Fibroblast of skin of left biceps (primary cell): ENCODE results near the gene MAN2A1.
A peak's percentile ranks its signal among the peaks of the same experiment; 100 is the strongest.

ENCODE experiments used
- DNase-seq, 2 experiments: peaks; one replicate each; pipeline ENCODE4 v3.0.0-alpha.2; 2013; ENCODE audit warnings: low read depth in 2 of 2

MAN2A1 gene

GRCh38 chr5:109689740-109690241 lies at the start of gene MAN2A1:
TSS of gene MAN2A1 (plus strand) at chr5:109689927. CDS start at chr5:109690418, 491 bp downstream.
- peak; percentile 33 to 45 for DNase-seq

- no peak for DNase-seq
Measured at GRCh38 chr5:109640976-109641375, 48.8 kb upstream of the MAN2A1 start.

GRCh38 chr5:109643791-109644350 lies 45.9 kb upstream of the MAN2A1 start:
- DNase-seq, result no peak

- DNase-seq, result no peak
Measured at GRCh38 chr5:109644829-109645228, 44.9 kb upstream of the MAN2A1 start.

- no peak for DNase-seq
Measured at GRCh38 chr5:109645707-109646192, 44.0 kb upstream of the MAN2A1 start.

GRCh38 chr5:109649318-109649717 lies 40.4 kb upstream of the MAN2A1 start:
- DNase-seq, result no peak

- no peak for DNase-seq
Measured at GRCh38 chr5:109650493-109650892, 39.2 kb upstream of the MAN2A1 start.

GRCh38 chr5:109652096-109652495 lies 37.6 kb upstream of the MAN2A1 start:
- DNase-seq, result peak in 1 of 2 experiments; percentile 5

GRCh38 chr5:109653042-109653441 lies 36.7 kb upstream of the MAN2A1 start:
- no peak for DNase-seq

GRCh38 chr5:109653561-109654239 lies 36.0 kb upstream of the MAN2A1 start:
- no peak for DNase-seq

- no peak for DNase-seq
Measured at GRCh38 chr5:109654455-109654854, 35.3 kb upstream of the MAN2A1 start.

GRCh38 chr5:109655841-109656240 lies 33.9 kb upstream of the MAN2A1 start:
- DNase-seq, result no peak

GRCh38 chr5:109656829-109657228 lies 32.9 kb upstream of the MAN2A1 start:
- peak; percentile 61 to 67 for DNase-seq

GRCh38 chr5:109659901-109660300 lies 29.8 kb upstream of the MAN2A1 start:
- DNase-seq, result no peak

GRCh38 chr5:109660301-109660700 lies 29.4 kb upstream of the MAN2A1 start:
- no peak for DNase-seq

- DNase-seq, result no peak
Measured at GRCh38 chr5:109668237-109668636, 21.5 kb upstream of the MAN2A1 start.

GRCh38 chr5:109668668-109669422 lies 20.9 kb upstream of the MAN2A1 start:
- DNase-seq, result no peak

- DNase-seq, result no peak
Measured at GRCh38 chr5:109669991-109670706, 19.6 kb upstream of the MAN2A1 start.

GRCh38 chr5:109671136-109671535 lies 18.6 kb upstream of the MAN2A1 start:
- no peak for DNase-seq

- no peak for DNase-seq
Measured at GRCh38 chr5:109674596-109674995, 15.1 kb upstream of the MAN2A1 start.

GRCh38 chr5:109676920-109677319 lies 12.8 kb upstream of the MAN2A1 start:
- DNase-seq, result no peak

GRCh38 chr5:109678447-109678846 lies 11.3 kb upstream of the MAN2A1 start:
- DNase-seq, result no peak
